ENCODE data around the gene SEZ6. TPM values are rescaled to one million over a fixed set of nuclear protein-coding genes. Genes with fewer than 3 reads are reported as not detected.

SEZ6 gene
- total RNA-seq, 2 donors from 2014 or later = not detected

Other genes starting within 250 kb of the SEZ6 start
- gene FAM222B, start 163.2 kb downstream of the SEZ6 start, total RNA-seq = 10 to 100 TPM; 18.7 to 25.1 TPM
- 10 to 100 TPM; 38.2 to 60.2 TPM for gene ERAL1, start 151.0 kb downstream of the SEZ6 start, total RNA-seq
- 100 to 1,000 TPM in 1 of 2 donors, 10 to 100 TPM in 1; 85.8 to 113 TPM for gene FLOT2, start 108.3 kb downstream of the SEZ6 start, total RNA-seq
- gene DHRS13, start 103.0 kb downstream of the SEZ6 start, total RNA-seq = 10 to 100 TPM; 24.9 to 82.1 TPM
- gene PHF12, start 54.5 kb downstream of the SEZ6 start, total RNA-seq = 10 to 100 TPM; 56.9 to 60.2 TPM
- 1 to 10 TPM; 2.0 to 5.6 TPM for gene PIPOX, start 37.1 kb upstream of the SEZ6 start, total RNA-seq
- gene MYO18A, start 174.4 kb upstream of the SEZ6 start, total RNA-seq = 10 to 100 TPM; 90.6 to 95.9 TPM
- gene CRYBA1, start 240.8 kb upstream of the SEZ6 start, total RNA-seq = not detected